Body of pancreas (tissue), 4 donors: ENCODE results near the gene EIF5A. TPM values are rescaled to one million over a fixed set of nuclear protein-coding genes. Genes with fewer than 3 reads are reported as not detected.
"Not testable (repeated sequence)": the region's sequence is repeated elsewhere in the genome, so short reads cannot be mapped to it uniquely, and the experiment has no call there.

ENCODE experiments used
- ATAC-seq: fragments of 150-250 bp; one replicate; pipeline ENCODE4 v1.9.1; 2016
- DNase-seq, 4 donors: peaks; one replicate each; pipeline ENCODE4 v3.0.0-alpha.2; 2019
- H3K27ac ChIP-seq, 4 donors: fragments of 200-600 bp; sonication (generic); 1 replicate in 3 of 4; 2 replicates in 1 of 4; pipeline versions ENCODE4 v1.5.1 to v1.6.1; 2016 to 2019; ENCODE audit warnings: mild to moderate bottlenecking in 1 of 4, mixed read lengths in 1 of 4, moderate library complexity in 1 of 4
- H3K27me3 ChIP-seq, 2 donors: fragments of 200-600 bp; sonication (generic); one replicate each; pipeline ENCODE4 v1.6.0; 2016; ENCODE audit warnings: mild to moderate bottlenecking in 1 of 2
- H3K36me3 ChIP-seq, 2 donors: fragments of 200-600 bp; sonication (generic); replicated peaks in 1 of 2; 2 replicates each; pipeline ENCODE4 v1.5.1; 2016; ENCODE audit warnings: low read depth in 2 of 2; ENCODE audit not compliant: insufficient read depth in 1 of 2
- H3K4me1 ChIP-seq: fragments of 200-600 bp; sonication (generic); one replicate; pipeline ENCODE4 v1.6.0; 2016
- H3K4me3 ChIP-seq, 2 donors: fragments of 200-600 bp; sonication (generic); 1 replicate in 1 of 2; 2 replicates in 1 of 2; pipeline ENCODE4 v1.5.1; 2016 to 2019
- H3K9me3 ChIP-seq, 3 donors: fragments of 200-600 bp; sonication (generic); 1 replicate in 2 of 3; 2 replicates in 1 of 3; pipeline ENCODE4 v1.5.1; 2016
- POLR2A ChIP-seq, 3 donors: fragments of 450-650 bp; IDR thresholded peaks; one replicate each; pipeline ENCODE4 v1.6.1; 2016; ENCODE audit warnings: antibody characterized with exemption in 3 of 3, mild to moderate bottlenecking in 2 of 3
- WGBS, 2 donors: methylation state at CpG; one replicate each; pipeline ENCODE4 v1.1.5; 2017; 5-methylcytosine and 5-hydroxymethylcytosine counted together
- intact Hi-C: fragments of 100-400 bp; cut with DNase I; formaldehyde crosslinking; loops from one replicate; pipeline ENCODE4 v1.15.1; 2023
- total RNA-seq, 2 donors: library from RNA; depleted of rRNA; stranded (reverse); fragments of >200 nt; gene quantifications; one replicate each; pipeline ENCODE4 v1.1.0, GENCODE V29; 2016
- TF ChIP-seq, protein P1 (sequence below), 7 experiments: fragments of 450-650 bp in 4 of 7; fragments of 200-600 bp in 3 of 7; sonication (generic) in 3 of 7; IDR thresholded peaks; one replicate each; pipeline ENCODE4 v1.5.1; 2016 to 2019; ENCODE audit warnings: antibody characterized with exemption in 7 of 7

Gene EIF5A
- total RNA-seq, 2 donors from 2014 or later: 97.0 to 134 TPM

DNA sequence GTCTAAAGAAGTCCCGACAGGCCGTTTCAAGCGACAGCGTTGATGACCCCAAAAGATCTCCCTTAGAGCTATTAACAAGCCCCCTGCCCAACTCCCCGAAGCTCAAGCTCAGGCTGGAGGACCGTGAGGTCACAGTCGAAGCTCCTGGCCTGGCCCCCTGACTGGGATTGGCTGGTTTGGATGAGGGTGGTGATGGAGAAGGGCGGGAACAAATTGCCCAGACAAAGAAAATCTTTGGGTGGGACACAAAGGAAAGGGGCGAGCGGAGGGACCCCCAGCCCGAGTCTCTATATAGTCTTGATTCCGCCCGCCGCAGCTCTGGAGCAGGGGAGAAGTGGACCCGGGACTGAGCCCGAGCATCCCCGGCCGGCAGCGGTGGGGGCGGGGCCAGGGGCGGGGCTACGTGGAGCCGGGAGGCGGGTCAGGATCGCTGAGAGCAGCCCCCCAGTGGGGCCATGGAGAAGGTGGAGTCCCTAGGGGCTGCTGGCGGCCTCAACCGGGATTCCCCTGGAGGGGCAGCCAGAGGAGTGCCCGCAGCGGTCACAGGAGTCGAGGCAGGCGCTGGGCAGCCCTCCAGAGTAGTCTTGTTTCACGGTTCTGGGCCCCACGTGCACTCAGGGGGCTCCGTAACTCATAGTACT, 22.7 kb downstream of the EIF5A start:
- intact Hi-C loops: no loop called here
- Histone ChIP-seq H3K27ac (peak overlapping the region; percentile 79 to 92 (median 89)), H3K4me3 (peak overlapping the region; percentile 5 to 94), H3K27me3 (no peaks in the 10 kb centered on the region), H3K36me3 (peaks cover 0 to 3% of the 10 kb centered on the region in 2 donors), H3K9me3 (no peaks in the 10 kb centered on the region), H3K4me1 (peaks cover 25% of the 10 kb centered on the region)
- DNase-seq (peak; percentile 62 to 79 (median 72)), ATAC-seq (peak; percentile 44)
- no peak for TF ChIP-seq POLR2A (IDR thresholded peaks at IDR 0.05)
- TF ChIP-seq, protein P1, sequence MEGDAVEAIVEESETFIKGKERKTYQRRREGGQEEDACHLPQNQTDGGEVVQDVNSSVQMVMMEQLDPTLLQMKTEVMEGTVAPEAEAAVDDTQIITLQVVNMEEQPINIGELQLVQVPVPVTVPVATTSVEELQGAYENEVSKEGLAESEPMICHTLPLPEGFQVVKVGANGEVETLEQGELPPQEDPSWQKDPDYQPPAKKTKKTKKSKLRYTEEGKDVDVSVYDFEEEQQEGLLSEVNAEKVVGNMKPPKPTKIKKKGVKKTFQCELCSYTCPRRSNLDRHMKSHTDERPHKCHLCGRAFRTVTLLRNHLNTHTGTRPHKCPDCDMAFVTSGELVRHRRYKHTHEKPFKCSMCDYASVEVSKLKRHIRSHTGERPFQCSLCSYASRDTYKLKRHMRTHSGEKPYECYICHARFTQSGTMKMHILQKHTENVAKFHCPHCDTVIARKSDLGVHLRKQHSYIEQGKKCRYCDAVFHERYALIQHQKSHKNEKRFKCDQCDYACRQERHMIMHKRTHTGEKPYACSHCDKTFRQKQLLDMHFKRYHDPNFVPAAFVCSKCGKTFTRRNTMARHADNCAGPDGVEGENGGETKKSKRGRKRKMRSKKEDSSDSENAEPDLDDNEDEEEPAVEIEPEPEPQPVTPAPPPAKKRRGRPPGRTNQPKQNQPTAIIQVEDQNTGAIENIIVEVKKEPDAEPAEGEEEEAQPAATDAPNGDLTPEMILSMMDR (IDR thresholded peaks at IDR 0.05): no peak
- WGBS, 2 donors: 0% methylated on average over 21 to 26 of the region's 34 CpGs

DNA sequence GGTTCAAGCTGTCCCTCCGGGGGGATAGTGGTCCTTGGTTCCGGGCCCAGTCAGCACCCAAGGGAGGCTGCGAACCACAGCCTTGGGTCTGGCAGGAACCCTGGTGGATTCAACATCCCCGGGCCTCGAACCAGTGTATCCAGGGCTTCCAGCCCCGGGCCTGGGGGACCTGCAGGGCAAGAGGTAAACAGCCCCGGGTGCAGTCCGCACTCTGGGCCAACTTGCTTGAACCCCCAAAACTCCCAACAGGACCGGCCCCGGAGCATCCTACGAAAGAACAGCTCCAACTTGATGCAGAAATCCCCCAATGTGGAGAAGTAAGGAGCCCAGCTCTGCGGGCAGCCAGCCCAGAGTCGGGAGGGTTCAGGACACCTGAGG, 23.2 kb downstream of the EIF5A start:
- H3K4me3 ChIP-seq: no peak overlapping the region
- no peaks in the 10 kb centered on the region for H3K36me3 ChIP-seq
- TF ChIP-seq POLR2A (IDR thresholded peaks at IDR 0.05): no peak
- TF ChIP-seq, protein P1 (IDR thresholded peaks at IDR 0.05): no peak
- ATAC-seq (no peak), DNase-seq (no peak)
- 50 to 54% methylated on average over 12 of the region's 13 CpGs for WGBS, 2 donors
- intact Hi-C loops: no loop called here
- peaks cover 25% of the 10 kb centered on the region for H3K4me1 ChIP-seq
- H3K27me3 ChIP-seq: no peaks in the 10 kb centered on the region
- H3K27ac ChIP-seq: peak overlapping the region in 3 of 4 donors; percentile 79 to 92 (median 92)
- H3K9me3 ChIP-seq: no peaks in the 10 kb centered on the region

DNA sequence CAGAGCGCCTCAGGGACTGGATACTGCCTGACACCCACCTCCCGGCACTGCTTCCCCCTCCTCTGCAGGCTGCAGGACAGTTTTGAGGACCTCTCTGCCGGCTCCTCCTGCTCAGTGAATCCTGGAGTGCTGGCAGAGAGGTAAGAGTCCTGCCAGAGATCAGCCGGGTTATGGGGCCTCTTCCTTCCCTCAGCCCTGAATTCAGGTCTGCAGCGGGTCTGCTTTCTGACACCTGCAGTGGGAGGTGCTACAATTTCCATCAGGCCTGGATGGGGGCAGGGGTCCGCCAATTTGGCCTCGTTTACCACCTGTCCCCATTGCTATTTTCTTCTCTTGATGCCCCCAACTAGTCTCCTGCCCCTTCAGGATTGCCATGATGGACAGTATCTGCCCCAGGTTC, 24.7 kb downstream of the EIF5A start:
- Histone ChIP-seq H3K27ac (no peak overlapping the region), H3K4me3 (no peak overlapping the region), H3K4me1 (peaks cover 25% of the 10 kb centered on the region), H3K9me3 (no peaks in the 10 kb centered on the region), H3K36me3 (no peaks in the 10 kb centered on the region), H3K27me3 (no peaks in the 10 kb centered on the region)
- WGBS, 2 donors: 34 to 42% methylated on average over 7 of the region's 7 CpGs
- TF ChIP-seq POLR2A (IDR thresholded peaks at IDR 0.05): no peak
- TF ChIP-seq, protein P1 (IDR thresholded peaks at IDR 0.05): no peak
- intact Hi-C loops: no loop called here
- DNase-seq: no peak
- no peak for ATAC-seq

- H3K27me3 ChIP-seq, H3K9me3 ChIP-seq, ATAC-seq, H3K4me3 ChIP-seq, intact Hi-C loops, H3K27ac ChIP-seq, H3K36me3 ChIP-seq, DNase-seq: not testable (repeated sequence)
- 44 to 45% methylated on average over 14 of the region's 14 CpGs for WGBS, 2 donors
- H3K4me1 ChIP-seq: peaks cover 23% of the 10 kb centered on the region
Measured at GRCh38 chr17:7332600-7333069, 25.2 kb downstream of the EIF5A start.

DNA sequence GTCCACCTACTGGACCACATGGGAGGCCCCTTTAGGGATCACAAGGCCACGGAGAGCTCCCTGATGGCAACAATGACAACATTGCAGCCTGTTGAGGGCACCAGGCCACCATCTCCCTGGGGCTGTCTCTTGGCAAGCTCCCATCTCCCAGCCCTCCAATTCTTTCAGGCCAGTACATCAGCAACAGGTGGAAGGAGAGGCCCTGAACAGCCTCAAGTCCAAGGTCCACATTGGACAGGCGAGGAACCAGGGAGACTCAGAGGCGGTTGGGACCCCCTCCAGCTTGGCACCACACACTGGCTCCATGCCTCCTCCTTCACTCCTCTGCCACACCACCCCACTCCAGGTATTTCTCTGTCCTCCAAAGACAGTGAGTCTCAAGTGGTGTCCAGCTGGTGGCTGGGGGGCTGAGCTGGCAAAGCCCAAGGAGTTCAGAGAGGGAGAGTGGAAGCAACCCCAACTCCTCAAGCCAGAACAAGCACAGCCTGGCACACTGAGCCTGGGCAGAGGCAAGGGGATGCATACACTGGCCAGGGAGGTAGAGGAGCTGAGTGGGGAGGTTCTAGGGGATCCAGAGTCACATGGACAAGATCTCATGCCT, 27.6 kb downstream of the EIF5A start:
- Histone ChIP-seq H3K27ac (no peak overlapping the region), H3K4me1 (peaks cover 9% of the 10 kb centered on the region), H3K4me3 (no peak overlapping the region), H3K27me3 (no peaks in the 10 kb centered on the region), H3K9me3 (no peaks in the 10 kb centered on the region), H3K36me3 (no peaks in the 10 kb centered on the region)
- ATAC-seq (no peak), DNase-seq (no peak)
- intact Hi-C loops: no loop called here
- no peak for TF ChIP-seq POLR2A (IDR thresholded peaks at IDR 0.05)
- WGBS, 2 donors: 63 to 70% methylated on average over 3 of the region's 3 CpGs

DNA sequence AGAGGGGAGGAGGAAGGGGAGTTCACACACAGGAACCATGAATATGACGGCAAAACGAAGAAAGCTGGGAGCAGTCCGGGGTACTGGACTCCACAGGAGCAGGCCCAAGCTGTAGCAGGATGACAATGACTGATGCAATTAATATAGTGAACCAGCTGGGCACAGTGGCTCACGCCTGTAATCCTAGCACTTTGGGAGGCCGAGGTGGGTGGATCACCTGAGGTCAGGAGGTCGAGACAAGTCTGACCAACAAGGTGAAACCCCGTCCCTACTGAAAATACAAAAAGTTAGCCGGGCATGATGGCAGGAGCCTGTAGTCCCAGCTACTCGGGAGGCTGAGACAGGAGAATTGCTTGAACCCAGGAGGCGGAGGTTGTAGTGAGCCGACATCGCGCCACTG, 28.3 kb downstream of the EIF5A start:
- DNase-seq, H3K27me3 ChIP-seq, H3K9me3 ChIP-seq, ATAC-seq, H3K36me3 ChIP-seq, H3K4me1 ChIP-seq, H3K4me3 ChIP-seq, intact Hi-C loops, H3K27ac ChIP-seq: not testable (repeated sequence)
- 80% methylated on average over 13 of the region's 13 CpGs for WGBS, 2 donors
